ENCODE results near the gene CEP135. TPM values are rescaled to one million over a fixed set of nuclear protein-coding genes. Genes with fewer than 3 reads are reported as not detected.

Gene CEP135
- total and polyA plus RNA-seq, 2 donors (not counting 3 experiments of a cell fraction or from before 2014, with no cell fraction given) = 2.8 to 15.3 TPM

DNA sequence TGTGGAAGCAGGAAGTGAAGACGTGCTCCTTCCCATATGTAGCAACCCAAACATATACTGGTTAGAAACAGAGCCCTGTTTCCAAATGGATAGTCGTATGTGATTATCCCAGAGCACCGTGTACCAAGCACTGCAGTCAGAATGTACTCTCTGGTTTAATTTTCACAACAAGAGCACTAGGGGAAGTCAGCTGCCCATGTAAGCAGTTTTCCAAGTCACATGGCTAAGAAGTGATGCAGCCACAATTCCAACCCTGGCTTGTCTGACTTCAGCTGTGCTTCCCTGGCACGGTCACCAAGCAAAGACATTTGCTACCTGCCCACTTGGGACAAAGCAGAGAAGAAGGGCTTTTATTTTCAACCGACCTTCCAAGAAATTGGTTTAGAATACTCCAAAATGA lies 28.2 kb upstream of the CEP135 start:
- Histone ChIP-seq H3K36me3 (ENCODE audit: control insufficient read depth in 2 of 2, extremely low read depth in 1 of 2, insufficient read depth in 2 of 2, low read length in 2 of 2) (peaks cover 0 to 2% of the 10 kb centered on the region in 2 experiments), H3K9me1 (replicated peaks; ENCODE audit: control insufficient read depth, extremely low read depth, insufficient read depth, low read length) (no peaks in the 10 kb centered on the region), H4K20me1 (replicated peaks; ENCODE audit: control insufficient read depth, extremely low read depth, insufficient read depth, low read length) (no peaks in the 10 kb centered on the region), H3K79me2 (ENCODE audit: control insufficient read depth, insufficient read depth, low read length) (no peaks in the 10 kb centered on the region), H3K9me3 (replicated peaks; ENCODE audit: control insufficient read depth, insufficient read depth, low read length) (no peaks in the 10 kb centered on the region), H3K4me2 (ENCODE audit: insufficient read depth, low read length) (no peak overlapping the region), H3K4me3 (replicated peaks in 1 of 3; ENCODE audit: insufficient read depth in 1 of 3, low read depth in 1 of 3, low read length in 3 of 3) (no peak overlapping the region), H3K27ac (ENCODE audit: insufficient read depth, low read depth, low read length) (no peak overlapping the region), H3K4me1 (ENCODE audit: control insufficient read depth, extremely low read depth, insufficient read depth, low read length) (no peaks in the 10 kb centered on the region), H3K9ac (replicated peaks; ENCODE audit: extremely low read depth, insufficient read depth, low read length) (no peak overlapping the region), H3K27me3 (ENCODE audit: control insufficient read depth in 2 of 2, insufficient read depth in 2 of 2, low read length in 2 of 2) (no peaks in the 10 kb centered on the region), H2AFZ (ENCODE audit: low read depth, low read length) (peak overlapping the region; percentile 23)
- BruUV-seq (replicated peaks) = no TSS peak
- TF ChIP-seq, protein P1, sequence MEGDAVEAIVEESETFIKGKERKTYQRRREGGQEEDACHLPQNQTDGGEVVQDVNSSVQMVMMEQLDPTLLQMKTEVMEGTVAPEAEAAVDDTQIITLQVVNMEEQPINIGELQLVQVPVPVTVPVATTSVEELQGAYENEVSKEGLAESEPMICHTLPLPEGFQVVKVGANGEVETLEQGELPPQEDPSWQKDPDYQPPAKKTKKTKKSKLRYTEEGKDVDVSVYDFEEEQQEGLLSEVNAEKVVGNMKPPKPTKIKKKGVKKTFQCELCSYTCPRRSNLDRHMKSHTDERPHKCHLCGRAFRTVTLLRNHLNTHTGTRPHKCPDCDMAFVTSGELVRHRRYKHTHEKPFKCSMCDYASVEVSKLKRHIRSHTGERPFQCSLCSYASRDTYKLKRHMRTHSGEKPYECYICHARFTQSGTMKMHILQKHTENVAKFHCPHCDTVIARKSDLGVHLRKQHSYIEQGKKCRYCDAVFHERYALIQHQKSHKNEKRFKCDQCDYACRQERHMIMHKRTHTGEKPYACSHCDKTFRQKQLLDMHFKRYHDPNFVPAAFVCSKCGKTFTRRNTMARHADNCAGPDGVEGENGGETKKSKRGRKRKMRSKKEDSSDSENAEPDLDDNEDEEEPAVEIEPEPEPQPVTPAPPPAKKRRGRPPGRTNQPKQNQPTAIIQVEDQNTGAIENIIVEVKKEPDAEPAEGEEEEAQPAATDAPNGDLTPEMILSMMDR (IDR thresholded peaks at IDR 0.05; ENCODE audit: extremely low read depth in 1 of 2, insufficient read depth in 1 of 2, low read depth in 1 of 2, low read length in 2 of 2) = no peak
- TF ChIP-seq GATA2 (IDR thresholded peaks at IDR 0.05; ENCODE audit: insufficient read depth, insufficient read length, low read depth, low read length) = no peak
- TF ChIP-seq EZH2 (IDR thresholded peaks at IDR 0.05; ENCODE audit: borderline replicate concordance, low read depth, low read length, severe bottlenecking) = no peak
- TF ChIP-seq MYC (IDR thresholded peaks at IDR 0.05; ENCODE audit: low read depth, low read length) = no peak
- TF ChIP-seq FOS (IDR thresholded peaks at IDR 0.05; ENCODE audit: borderline replicate concordance, insufficient read depth, low read length) = no peak
- TF ChIP-seq POLR2A (IDR thresholded peaks at IDR 0.05; ENCODE audit: low read depth, low read length) = no peak
- TF ChIP-seq, protein P2, sequence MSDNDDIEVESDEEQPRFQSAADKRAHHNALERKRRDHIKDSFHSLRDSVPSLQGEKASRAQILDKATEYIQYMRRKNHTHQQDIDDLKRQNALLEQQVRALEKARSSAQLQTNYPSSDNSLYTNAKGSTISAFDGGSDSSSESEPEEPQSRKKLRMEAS (IDR thresholded peaks at IDR 0.05; ENCODE audit: insufficient read depth, insufficient read length) = no peak
- no peak for TF ChIP-seq JUN (IDR thresholded peaks at IDR 0.05; ENCODE audit: borderline replicate concordance, insufficient read depth, insufficient read length, low read depth)
- TF ChIP-seq POLR2AphosphoS5 (IDR thresholded peaks at IDR 0.05; ENCODE audit: insufficient read depth, low read depth, low read length) = no peak
- DNase-seq (ENCODE audit: low read depth, low spot score) = no peak
- ChIA-PET POLR2A (no interaction called here), CTCF (interaction anchor here (1.2 to 2.3 kb wide), 3 partner anchors 9 to 28 kb away, joined by 3 to 8 read pairs (median 3); partner anchors contain the start of gene CEP135)
- dilution Hi-C loops (cut with MboI; ENCODE audit: extremely low pct_ligation_motif_present, low sequenced_read_pairs) (no loop called here), intact Hi-C loops (cut with micrococcal nuclease) (no loop called here)
- no peak for FAIRE-seq
